GM12891 (cell line): ENCODE measurements around the gene ANKS1B.

ENCODE experiments used
- DNase-seq: peaks from one replicate; pipeline ENCODE4 v3.0.0; 2011; ENCODE audit warnings: low spot score; ENCODE audit not compliant: insufficient read length
- FAIRE-seq: peaks from 2 replicates; lab custom pipeline; 2011; peaks lifted over from hg19 to GRCh38; lab: Jason Lieb, UNC
- PAX5 ChIP-seq: IDR thresholded peaks from 2 replicates; pipeline ENCODE4 v1.6.1; 2011; ENCODE audit warnings: low read length, moderate library complexity, mild to moderate bottlenecking; ENCODE audit not compliant: insufficient read depth, severe bottlenecking
- POLR2A ChIP-seq: IDR thresholded peaks from 2 replicates; pipeline ENCODE4 v1.6.1; 2011; ENCODE audit warnings: low read depth, low read length, control low read depth
- POLR2AphosphoS5 ChIP-seq: IDR thresholded peaks from 2 replicates; pipeline ENCODE4 v1.6.1; 2011; ENCODE audit warnings: low read depth, low read length, control low read depth
- POU2F2 ChIP-seq: IDR thresholded peaks from 2 replicates; pipeline ENCODE4 v1.6.1; 2011; ENCODE audit warnings: low read depth, mild to moderate bottlenecking, control low read depth, low read length, moderate library complexity
- SPI1 ChIP-seq: IDR thresholded peaks from 2 replicates; pipeline ENCODE4 v1.6.1; 2011; ENCODE audit warnings: low read depth, low read length, control low read depth
- TAF1 ChIP-seq: IDR thresholded peaks from 2 replicates; pipeline ENCODE4 v1.6.1; 2011; ENCODE audit warnings: low read depth, low read length, control low read depth

Gene ANKS1B

DNA sequence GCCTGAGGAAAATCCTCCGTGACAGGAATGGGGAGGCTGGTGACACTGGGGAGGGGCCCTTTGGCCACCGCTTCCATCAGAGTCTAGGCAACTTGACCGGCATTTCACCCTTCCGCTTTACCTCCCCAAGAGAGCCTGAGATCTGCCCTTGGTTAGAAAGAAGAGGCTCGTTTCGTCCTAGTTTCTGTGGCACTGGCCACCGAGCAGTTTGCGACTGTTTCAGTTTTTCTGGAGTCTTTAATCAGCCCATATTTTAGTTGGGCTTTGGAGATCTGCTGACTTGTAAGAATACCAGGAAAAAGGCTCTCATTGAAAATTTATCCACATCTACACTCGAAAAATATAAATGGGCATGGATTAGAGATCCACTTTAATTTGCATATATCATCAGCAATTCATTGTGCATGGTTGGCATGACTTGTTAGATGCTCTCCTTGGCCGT is 414 bp upstream of the ANKS1B start:
- TF ChIP-seq POU2F2 = no peak
- no peak for TF ChIP-seq POLR2AphosphoS5
- TF ChIP-seq SPI1 = no peak
- TF ChIP-seq POLR2A = no peak
- no peak for TF ChIP-seq TAF1
- no peak for TF ChIP-seq PAX5
- DNase-seq = peak; percentile 25
- FAIRE-seq = no peak

DNA sequence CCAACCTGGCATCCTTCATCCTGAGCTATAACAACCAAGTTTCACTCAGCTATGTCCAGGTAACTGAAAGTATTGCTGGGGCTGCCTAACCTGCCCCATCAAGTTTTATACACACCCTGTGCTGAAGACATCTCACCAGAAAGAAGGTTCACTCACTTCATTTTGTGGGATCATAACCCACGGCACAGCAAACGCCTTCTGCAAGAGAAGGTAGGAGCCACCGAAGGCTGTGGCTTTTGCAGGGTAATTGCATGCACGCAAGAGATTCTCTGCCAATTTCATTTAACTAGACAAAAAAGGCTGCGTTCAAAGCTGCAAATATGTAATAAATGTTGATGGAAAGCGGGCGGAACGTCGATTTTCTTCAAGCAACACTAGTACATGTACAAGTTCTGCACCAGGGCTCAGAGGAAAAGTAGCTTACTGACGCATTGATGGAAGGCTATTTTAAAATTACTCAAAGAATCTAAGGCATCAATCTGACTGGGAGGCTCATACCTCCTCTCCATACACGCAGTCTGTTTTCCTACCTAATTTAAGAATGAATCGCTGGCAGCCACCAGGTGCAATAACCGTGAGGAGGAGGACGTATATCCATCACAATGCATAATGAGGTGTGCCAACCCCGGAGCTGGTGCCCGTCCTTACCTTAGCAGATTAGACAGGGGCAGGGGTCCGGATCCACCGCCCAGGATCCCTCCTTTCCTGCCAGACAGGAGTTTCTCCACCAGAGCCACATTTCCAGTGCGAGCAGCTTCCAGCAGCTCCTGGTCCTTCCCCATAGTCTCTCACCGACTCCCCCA is 1.1 kb downstream of the ANKS1B start:
- FAIRE-seq = no peak
- no peak for DNase-seq
- TF ChIP-seq POU2F2 = no peak
- TF ChIP-seq TAF1 = no peak

DNA sequence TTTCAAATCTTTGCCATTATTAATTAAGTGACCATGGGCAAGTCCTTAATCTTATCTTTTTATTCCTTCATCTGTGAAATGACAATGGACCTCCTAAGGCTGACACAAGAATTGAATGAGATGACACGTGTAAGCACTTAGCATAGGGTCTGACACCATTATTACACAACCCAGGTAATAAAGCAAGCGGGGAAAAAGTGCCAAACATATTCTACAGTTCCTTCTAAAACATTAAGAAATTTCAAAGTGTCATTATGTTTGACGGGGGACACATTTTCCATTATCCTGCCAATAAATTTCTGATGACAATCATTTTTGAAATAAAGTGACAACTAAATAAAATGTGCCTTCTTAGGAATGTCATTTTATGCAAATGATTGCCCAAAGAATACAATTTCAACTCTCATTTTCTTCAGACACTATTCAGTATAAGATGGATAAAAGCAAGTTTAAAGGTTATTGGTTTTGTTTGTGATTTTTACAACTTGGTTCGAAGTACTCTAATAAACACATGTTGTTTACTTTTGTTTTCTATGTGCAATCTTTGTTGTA is 3.0 kb downstream of the ANKS1B start:
- FAIRE-seq = no peak
- no peak for DNase-seq
- TF ChIP-seq POU2F2 (no peak), TAF1 (no peak), SPI1 (no peak), PAX5 (no peak), POLR2A (no peak), POLR2AphosphoS5 (no peak)

DNA sequence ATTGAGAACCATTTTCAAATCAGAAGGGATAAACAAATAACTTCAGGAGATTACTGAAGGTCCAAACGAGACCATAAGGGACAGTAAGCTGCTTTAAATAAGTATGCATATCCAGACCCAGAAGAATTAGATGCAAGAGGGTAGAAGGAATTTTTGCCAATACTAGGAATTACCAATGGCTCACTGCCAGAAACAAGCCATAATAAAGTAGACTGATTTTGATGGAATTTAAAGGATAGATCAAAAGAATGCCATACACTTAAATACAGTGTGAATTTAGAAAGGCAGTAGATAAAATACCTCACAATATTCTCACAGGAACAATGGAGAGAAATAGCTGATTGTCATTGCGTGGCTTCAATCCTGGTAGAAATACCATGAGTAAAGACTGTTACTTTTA is 5.3 kb downstream of the ANKS1B start:
- TF ChIP-seq POU2F2 (no peak), SPI1 (no peak), POLR2AphosphoS5 (no peak)
- DNase-seq (no peak), FAIRE-seq (no peak)

DNA sequence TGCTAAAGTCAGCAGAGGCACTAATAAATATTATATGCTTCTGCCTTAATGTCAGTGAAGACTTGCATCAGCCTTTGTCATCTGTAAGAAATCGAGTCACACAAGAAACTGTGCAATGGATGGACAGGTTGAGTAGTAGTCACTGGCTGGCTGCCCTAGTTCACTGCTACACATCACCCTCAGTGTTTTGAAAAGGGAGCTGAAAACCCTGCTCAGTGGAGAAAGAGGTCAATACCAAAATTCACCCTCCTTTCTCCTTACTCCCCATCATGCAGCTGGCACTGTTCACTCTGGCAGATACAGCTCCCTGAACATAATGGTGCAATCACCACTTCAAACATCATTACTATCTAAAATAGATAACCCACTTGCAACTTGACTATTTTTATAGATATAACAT is 6.6 kb downstream of the ANKS1B start:
- no peak for TF ChIP-seq POU2F2
- TF ChIP-seq SPI1 = no peak
- no peak for TF ChIP-seq POLR2AphosphoS5
- TF ChIP-seq POLR2A = no peak
- no peak for TF ChIP-seq TAF1
- no peak for TF ChIP-seq PAX5
- no peak for FAIRE-seq
- no peak for DNase-seq

DNA sequence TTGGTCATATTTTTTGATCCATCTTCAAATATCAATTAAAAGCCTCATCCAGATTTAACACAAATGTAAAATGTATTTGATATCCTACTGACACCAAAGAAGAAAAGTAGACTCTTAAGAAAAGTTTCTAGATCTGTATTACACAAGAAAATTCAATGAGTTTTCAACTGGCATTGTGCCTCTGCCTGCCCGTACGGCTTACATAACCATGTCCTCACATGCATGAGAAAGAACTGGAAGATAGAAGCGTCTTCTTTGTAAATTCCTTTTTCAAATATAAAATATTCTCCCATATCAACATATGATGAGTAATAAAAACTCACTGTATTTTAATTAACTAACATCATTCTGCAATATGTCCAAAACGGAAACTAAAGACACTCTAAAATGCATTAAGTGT is 7.2 kb downstream of the ANKS1B start:
- no peak for TF ChIP-seq POLR2AphosphoS5
- no peak for TF ChIP-seq SPI1
- no peak for TF ChIP-seq POU2F2
- no peak for TF ChIP-seq PAX5
- no peak for TF ChIP-seq TAF1
- no peak for TF ChIP-seq POLR2A
- DNase-seq (no peak), FAIRE-seq (no peak)

DNA sequence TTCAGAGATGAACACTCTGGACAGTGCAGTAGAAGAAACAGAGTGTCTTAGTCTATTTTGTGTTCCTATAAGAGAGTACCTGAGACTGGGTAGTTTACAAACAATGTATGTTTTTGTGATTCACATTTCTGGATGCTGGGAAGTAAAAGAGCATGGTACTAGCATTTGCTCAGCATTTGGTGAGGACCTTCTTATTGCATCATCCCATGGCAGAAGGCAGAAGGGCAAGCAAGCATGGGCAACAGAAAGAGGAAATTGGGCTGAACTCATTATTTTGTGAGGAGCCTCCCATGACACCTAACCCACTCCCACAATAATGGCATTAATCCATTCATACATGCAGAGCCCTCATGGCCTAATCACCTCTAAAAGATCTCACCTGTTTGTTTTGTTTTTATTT is 8.0 kb downstream of the ANKS1B start:
- FAIRE-seq (no peak), DNase-seq (no peak)

DNA sequence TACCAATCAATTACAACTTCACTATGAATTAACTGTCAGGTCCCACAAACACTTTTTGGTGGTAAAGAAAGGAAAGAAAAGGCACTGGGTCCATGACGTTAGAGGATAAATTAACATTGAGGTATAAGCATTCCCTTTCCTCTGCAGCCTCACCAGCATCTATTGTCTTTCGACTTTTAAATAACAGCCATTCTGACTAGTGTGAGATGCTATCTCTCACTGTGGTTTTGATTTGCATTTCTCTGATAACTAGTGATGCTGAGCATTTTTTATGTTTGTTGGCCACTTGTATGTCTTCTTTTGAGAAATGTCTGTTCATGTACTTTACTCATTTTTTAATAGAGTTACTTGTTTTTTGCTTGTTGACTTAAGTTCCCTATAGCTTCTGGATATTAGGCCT is 9.4 kb downstream of the ANKS1B start:
- no peak for FAIRE-seq
- DNase-seq = no peak
- TF ChIP-seq TAF1 = no peak
- no peak for TF ChIP-seq PAX5
- no peak for TF ChIP-seq POLR2A
- TF ChIP-seq POU2F2 = no peak
- TF ChIP-seq POLR2AphosphoS5 = no peak
- no peak for TF ChIP-seq SPI1

More for the DNA sequence above, 8.0 kb downstream of the ANKS1B start:
- TF ChIP-seq SPI1 (no peak), POU2F2 (no peak), PAX5 (no peak), TAF1 (no peak), POLR2AphosphoS5 (no peak), POLR2A (no peak)

DNA sequence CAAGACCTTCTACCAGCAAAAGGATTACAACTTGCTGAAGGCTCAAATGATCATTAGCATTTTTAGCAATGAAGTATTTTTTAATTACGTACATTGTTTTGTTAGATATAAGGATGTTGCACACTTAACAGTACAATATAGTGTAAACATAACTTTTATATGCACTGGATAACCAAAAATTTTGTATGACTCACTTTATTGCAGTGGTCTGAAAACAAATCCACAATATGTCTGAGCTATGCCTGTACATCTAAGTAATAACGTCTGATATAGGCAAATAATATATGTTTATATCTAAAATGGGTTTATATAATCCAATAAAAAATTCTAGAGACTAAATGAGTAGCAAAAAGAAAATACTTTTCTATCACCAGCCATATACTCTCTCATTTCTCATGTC is 10.6 kb downstream of the ANKS1B start:
- DNase-seq (no peak), FAIRE-seq (no peak)
- TF ChIP-seq POU2F2 (no peak), POLR2AphosphoS5 (no peak), TAF1 (no peak), POLR2A (no peak), PAX5 (no peak), SPI1 (no peak)

DNA sequence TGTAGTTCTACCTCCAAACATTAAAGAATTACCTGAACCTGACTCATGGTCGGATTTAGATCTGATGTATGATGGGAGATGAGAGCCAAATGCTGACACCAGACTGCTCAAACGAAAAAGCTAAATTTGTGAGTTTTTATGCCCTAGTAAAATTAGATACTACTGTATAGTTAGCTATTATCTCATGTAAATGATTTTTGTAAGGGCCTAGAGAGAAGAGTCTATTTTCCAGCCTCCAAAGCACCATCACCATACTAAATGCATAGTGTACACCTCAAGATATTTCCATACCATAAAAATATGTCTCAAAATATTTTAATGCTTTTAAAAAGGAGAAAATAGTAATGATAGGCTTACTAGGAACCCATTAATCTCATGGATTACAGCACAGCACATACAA is 18.3 kb downstream of the ANKS1B start:
- FAIRE-seq (no peak), DNase-seq (no peak)
- no peak for TF ChIP-seq PAX5
- TF ChIP-seq SPI1 = no peak
- no peak for TF ChIP-seq POLR2A
- no peak for TF ChIP-seq POLR2AphosphoS5
- no peak for TF ChIP-seq TAF1
- no peak for TF ChIP-seq POU2F2
